ENCODE data around the gene B3GNT7.

DNA sequence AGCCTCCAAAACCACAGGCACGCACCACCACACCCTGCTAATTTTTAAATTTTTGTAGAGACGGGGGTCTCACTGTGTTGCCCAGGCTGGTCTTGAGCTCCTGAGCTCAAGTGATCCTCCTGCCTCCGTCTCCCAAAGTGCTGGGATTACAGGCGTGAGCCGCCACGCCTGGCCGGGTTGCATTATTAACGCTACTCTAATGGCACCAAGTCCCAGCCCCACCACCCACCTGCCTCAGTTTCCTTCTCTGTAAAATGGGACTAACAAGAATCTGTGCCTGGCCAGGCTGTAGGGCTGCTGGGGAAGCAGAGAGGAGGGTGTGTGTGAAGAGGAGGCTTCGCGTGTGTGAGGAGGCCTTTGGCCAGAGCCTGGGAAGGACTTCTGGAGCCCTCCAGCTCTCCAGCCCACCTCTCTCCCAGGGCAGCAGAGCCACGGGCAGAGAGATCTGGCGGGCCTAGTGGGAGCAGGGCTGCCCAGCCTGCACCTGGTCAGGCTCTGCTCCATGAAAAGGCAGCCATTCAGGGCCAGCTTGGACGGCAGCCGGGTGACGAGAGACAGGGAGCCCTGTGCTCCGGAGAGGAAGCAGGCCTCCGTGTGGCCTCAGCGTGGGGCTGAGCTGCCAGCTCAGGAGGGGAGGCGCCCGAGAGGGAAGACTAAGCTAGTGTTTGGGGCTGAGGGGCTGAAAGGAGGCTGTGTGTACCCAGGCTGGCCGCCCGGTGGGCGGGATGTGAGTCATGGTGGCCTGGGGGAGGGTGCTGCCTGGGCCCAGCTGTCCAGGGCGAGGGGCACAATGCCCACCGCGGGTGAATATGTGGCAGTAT, 7.4 kb upstream of the B3GNT7 start:
- TF ChIP-seq POLR2A (IDR thresholded peaks at IDR 0.05; ENCODE audit: borderline replicate concordance, extremely low read depth, insufficient read depth, insufficient read length) (no peak), EZH2 (IDR thresholded peaks at IDR 0.05) (no peak), YY1 (IDR thresholded peaks at IDR 0.05; ENCODE audit: extremely low read depth, insufficient replicate concordance, low read depth, low read length) (no peak), ELF1 (IDR thresholded peaks at IDR 0.05; ENCODE audit: borderline replicate concordance, low read depth) (no peak)
- TF ChIP-seq, protein P1, sequence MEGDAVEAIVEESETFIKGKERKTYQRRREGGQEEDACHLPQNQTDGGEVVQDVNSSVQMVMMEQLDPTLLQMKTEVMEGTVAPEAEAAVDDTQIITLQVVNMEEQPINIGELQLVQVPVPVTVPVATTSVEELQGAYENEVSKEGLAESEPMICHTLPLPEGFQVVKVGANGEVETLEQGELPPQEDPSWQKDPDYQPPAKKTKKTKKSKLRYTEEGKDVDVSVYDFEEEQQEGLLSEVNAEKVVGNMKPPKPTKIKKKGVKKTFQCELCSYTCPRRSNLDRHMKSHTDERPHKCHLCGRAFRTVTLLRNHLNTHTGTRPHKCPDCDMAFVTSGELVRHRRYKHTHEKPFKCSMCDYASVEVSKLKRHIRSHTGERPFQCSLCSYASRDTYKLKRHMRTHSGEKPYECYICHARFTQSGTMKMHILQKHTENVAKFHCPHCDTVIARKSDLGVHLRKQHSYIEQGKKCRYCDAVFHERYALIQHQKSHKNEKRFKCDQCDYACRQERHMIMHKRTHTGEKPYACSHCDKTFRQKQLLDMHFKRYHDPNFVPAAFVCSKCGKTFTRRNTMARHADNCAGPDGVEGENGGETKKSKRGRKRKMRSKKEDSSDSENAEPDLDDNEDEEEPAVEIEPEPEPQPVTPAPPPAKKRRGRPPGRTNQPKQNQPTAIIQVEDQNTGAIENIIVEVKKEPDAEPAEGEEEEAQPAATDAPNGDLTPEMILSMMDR (IDR thresholded peaks at IDR 0.05 in 2 of 3, conservative IDR thresholded peaks at IDR 0.05 in 1 of 3; ENCODE audit: borderline replicate concordance in 1 of 3, insufficient read depth in 1 of 3, low read depth in 2 of 3, low read length in 2 of 3) = no peak
- TF ChIP-seq, protein P2, sequence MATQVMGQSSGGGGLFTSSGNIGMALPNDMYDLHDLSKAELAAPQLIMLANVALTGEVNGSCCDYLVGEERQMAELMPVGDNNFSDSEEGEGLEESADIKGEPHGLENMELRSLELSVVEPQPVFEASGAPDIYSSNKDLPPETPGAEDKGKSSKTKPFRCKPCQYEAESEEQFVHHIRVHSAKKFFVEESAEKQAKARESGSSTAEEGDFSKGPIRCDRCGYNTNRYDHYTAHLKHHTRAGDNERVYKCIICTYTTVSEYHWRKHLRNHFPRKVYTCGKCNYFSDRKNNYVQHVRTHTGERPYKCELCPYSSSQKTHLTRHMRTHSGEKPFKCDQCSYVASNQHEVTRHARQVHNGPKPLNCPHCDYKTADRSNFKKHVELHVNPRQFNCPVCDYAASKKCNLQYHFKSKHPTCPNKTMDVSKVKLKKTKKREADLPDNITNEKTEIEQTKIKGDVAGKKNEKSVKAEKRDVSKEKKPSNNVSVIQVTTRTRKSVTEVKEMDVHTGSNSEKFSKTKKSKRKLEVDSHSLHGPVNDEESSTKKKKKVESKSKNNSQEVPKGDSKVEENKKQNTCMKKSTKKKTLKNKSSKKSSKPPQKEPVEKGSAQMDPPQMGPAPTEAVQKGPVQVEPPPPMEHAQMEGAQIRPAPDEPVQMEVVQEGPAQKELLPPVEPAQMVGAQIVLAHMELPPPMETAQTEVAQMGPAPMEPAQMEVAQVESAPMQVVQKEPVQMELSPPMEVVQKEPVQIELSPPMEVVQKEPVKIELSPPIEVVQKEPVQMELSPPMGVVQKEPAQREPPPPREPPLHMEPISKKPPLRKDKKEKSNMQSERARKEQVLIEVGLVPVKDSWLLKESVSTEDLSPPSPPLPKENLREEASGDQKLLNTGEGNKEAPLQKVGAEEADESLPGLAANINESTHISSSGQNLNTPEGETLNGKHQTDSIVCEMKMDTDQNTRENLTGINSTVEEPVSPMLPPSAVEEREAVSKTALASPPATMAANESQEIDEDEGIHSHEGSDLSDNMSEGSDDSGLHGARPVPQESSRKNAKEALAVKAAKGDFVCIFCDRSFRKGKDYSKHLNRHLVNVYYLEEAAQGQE (IDR thresholded peaks at IDR 0.05; ENCODE audit: low read depth) = no peak
